ENCODE data around the gene ZNF747.

- TF ChIP-seq, protein P1, sequence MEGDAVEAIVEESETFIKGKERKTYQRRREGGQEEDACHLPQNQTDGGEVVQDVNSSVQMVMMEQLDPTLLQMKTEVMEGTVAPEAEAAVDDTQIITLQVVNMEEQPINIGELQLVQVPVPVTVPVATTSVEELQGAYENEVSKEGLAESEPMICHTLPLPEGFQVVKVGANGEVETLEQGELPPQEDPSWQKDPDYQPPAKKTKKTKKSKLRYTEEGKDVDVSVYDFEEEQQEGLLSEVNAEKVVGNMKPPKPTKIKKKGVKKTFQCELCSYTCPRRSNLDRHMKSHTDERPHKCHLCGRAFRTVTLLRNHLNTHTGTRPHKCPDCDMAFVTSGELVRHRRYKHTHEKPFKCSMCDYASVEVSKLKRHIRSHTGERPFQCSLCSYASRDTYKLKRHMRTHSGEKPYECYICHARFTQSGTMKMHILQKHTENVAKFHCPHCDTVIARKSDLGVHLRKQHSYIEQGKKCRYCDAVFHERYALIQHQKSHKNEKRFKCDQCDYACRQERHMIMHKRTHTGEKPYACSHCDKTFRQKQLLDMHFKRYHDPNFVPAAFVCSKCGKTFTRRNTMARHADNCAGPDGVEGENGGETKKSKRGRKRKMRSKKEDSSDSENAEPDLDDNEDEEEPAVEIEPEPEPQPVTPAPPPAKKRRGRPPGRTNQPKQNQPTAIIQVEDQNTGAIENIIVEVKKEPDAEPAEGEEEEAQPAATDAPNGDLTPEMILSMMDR (IDR thresholded peaks at IDR 0.05; ENCODE audit: insufficient read depth, low read depth, low read length): no peak
- no peak for TF ChIP-seq EZH2 (IDR thresholded peaks at IDR 0.05; ENCODE audit: insufficient read depth, low read length)
Measured at GRCh38 chr16:30570636-30571444, 36.2 kb upstream of the ZNF747 start.

All from astrocyte (in vitro differentiated cells and primary cell).